Measurements from ENCODE around the gene PEAK1. TPM values are rescaled to one million over a fixed set of nuclear protein-coding genes. Genes with fewer than 3 reads are reported as not detected.
A peak's percentile ranks its signal among the peaks of the same experiment; 100 is the strongest.

Gene PEAK1
- total and polyA plus RNA-seq, 10 of the 15 experiments (the other 5 are each of a cell fraction or from before 2014, with no cell fraction given): 0.62 to 24.2 (median 11.2) TPM

DNA sequence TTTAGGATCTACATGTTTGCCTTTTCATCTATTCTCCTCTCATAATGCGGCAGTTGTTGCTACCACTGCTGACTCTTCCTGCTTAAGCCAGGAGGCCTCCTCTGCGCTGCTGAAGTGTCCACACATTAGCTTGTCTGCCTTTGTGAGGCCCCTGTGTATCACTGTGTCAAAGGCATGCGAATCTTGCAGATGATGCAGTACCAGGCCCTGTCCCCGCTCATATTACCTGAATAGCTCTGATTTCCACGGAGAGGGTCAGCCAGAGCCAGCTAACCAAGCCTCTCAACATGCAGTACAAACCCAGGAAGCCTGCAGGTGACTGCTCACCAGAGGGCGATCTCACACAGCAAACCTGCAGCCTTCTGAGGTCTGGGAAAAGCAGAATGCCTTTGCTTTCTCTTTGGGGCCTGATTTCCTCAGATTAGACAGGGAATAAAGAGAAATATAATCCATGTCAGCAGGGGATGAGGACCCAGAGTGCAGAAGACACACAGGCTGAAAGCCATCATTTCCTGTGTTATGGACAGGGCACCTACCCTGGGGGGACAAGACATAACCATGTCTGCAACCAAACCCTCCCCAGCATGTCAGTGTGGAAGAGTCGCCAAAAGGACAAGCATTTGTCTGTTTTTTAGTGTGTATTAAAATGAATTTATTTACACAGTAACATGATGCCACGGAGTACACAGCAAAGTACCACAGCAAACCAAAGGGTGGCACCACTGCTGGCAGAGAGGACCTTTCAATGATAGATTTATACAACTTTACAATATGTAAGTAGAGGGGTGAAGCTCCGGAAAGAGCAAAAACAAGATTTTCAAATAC, 312.2 kb downstream of the PEAK1 start:
- H3K27me3 ChIP-seq (replicated peaks in 1 of 2; ENCODE audit: control insufficient read depth in 2 of 2, insufficient read depth in 2 of 2, low read length in 1 of 2): no peaks in the 10 kb centered on the region
- no peaks in the 10 kb centered on the region for H3K9me3 ChIP-seq (replicated peaks; ENCODE audit: control insufficient read depth, insufficient read depth, low read length)
- H3K79me2 ChIP-seq (ENCODE audit: control insufficient read depth, insufficient read depth, low read length): no peaks in the 10 kb centered on the region
- ChIA-PET SMC1A (ENCODE audit: uncharacterized antibody, unreplicated experiment) (interaction anchor here (0.6 to 3.9 kb wide), 8 partner anchors 13 to 436 kb away, joined by 3 to 23 read pairs (median 4); no protein-coding TSS in a partner anchor), POLR2A (no interaction called here), RAD21 (ENCODE audit: unreplicated experiment) (interaction anchor here (0.8 to 8.9 kb wide), 11 partner anchors 72 to 435 kb away, joined by 3 to 44 read pairs (median 4); no protein-coding TSS in a partner anchor), CTCF (interaction anchor here (0.7 to 6.3 kb wide), 18 partner anchors 12 to 437 kb away, joined by 3 to 63 read pairs (median 4); no protein-coding TSS in a partner anchor)
- no TSS peak for BruUV-seq (replicated peaks)
- 50% methylated on average over 9 of the region's 9 CpGs for WGBS (ENCODE audit: insufficient coverage, insufficient replicate concordance, low lambda C conversion rate, missing lambda C conversion rate)
- ATAC-seq: peak; percentile 82
- in situ Hi-C loops (cut with MboI) (no loop called here), intact Hi-C loops (cut with micrococcal nuclease; ENCODE audit: unreplicated experiment) (no loop called here)
- H3K4me2 ChIP-seq (ENCODE audit: control insufficient read depth, insufficient read depth): no peak overlapping the region
- no peak overlapping the region for H2AFZ ChIP-seq (ENCODE audit: control insufficient read depth, low read depth, low read length)
- H3K4me1 ChIP-seq (ENCODE audit: control insufficient read depth, insufficient read depth, low read length): no peaks in the 10 kb centered on the region
- FAIRE-seq: peak; percentile 83
- DNase-seq (ENCODE audit: low read depth, low spot score): no peak
- H3K4me3 ChIP-seq: no peak overlapping the region
- H3K27ac ChIP-seq (ENCODE audit: control insufficient read depth, insufficient read depth): no peak overlapping the region
- no peak overlapping the region for H3K9ac ChIP-seq (ENCODE audit: control insufficient read depth, insufficient read depth, low read length)
- H3K36me3 ChIP-seq (ENCODE audit: control insufficient read depth in 2 of 2, insufficient read depth in 2 of 2, low read length in 1 of 2): no peaks in the 10 kb centered on the region
- no peaks in the 10 kb centered on the region for H4K20me1 ChIP-seq (ENCODE audit: control insufficient read depth, insufficient read depth)
- TF ChIP-seq ZNF217 (IDR thresholded peaks at IDR 0.05) (no peak), CHD1 (IDR thresholded peaks at IDR 0.05; ENCODE audit: low read depth, low read length) (no peak), KLF5 (IDR thresholded peaks at IDR 0.05; ENCODE audit: partially characterized antibody) (no peak), RAD51 (IDR thresholded peaks at IDR 0.05) (no peak), NRF1 (conservative IDR thresholded peaks at IDR 0.05; ENCODE audit: low read depth, low read length) (no peak), ZNF24 (IDR thresholded peaks at IDR 0.05) (no peak), NR2C2 (IDR thresholded peaks at IDR 0.05; ENCODE audit: borderline replicate concordance, control insufficient read depth, insufficient read length, low read depth) (no peak), EED (IDR thresholded peaks at IDR 0.05; ENCODE audit: low read depth) (no peak), CBFB (IDR thresholded peaks at IDR 0.05; ENCODE audit: low read depth) (no peak), MXI1 (IDR thresholded peaks at IDR 0.05; ENCODE audit: low read depth, low read length) (no peak), LARP7 (IDR thresholded peaks at IDR 0.05) (no peak), IKZF2 (IDR thresholded peaks at IDR 0.05) (no peak), ATF7 (IDR thresholded peaks at IDR 0.05; ENCODE audit: low read depth) (no peak), ZNF384 (IDR thresholded peaks at IDR 0.05; ENCODE audit: borderline replicate concordance, low read depth, low read length) (no peak), RFX5 (IDR thresholded peaks at IDR 0.05; ENCODE audit: low read depth, low read length) (no peak), YY1 (IDR thresholded peaks at IDR 0.05; ENCODE audit: low read depth, low read length) (peak; percentile 24; the same call in 1 of the 2 replicates), ZZZ3 (IDR thresholded peaks at IDR 0.05; ENCODE audit: control insufficient read depth, insufficient read length, low read depth) (no peak), IRF4 (IDR thresholded peaks at IDR 0.05; ENCODE audit: low read depth, low read length) (no peak), RELA (IDR thresholded peaks at IDR 0.05; ENCODE audit: borderline replicate concordance, partially characterized antibody) (no peak)
- TF ChIP-seq, protein P1, sequence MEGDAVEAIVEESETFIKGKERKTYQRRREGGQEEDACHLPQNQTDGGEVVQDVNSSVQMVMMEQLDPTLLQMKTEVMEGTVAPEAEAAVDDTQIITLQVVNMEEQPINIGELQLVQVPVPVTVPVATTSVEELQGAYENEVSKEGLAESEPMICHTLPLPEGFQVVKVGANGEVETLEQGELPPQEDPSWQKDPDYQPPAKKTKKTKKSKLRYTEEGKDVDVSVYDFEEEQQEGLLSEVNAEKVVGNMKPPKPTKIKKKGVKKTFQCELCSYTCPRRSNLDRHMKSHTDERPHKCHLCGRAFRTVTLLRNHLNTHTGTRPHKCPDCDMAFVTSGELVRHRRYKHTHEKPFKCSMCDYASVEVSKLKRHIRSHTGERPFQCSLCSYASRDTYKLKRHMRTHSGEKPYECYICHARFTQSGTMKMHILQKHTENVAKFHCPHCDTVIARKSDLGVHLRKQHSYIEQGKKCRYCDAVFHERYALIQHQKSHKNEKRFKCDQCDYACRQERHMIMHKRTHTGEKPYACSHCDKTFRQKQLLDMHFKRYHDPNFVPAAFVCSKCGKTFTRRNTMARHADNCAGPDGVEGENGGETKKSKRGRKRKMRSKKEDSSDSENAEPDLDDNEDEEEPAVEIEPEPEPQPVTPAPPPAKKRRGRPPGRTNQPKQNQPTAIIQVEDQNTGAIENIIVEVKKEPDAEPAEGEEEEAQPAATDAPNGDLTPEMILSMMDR (IDR thresholded peaks at IDR 0.05 in 2 of 3, conservative IDR thresholded peaks at IDR 0.05 in 1 of 3; ENCODE audit: control insufficient read depth in 2 of 3, extremely low read depth in 1 of 3, insufficient read depth in 1 of 3, low read depth in 3 of 3, low read length in 3 of 3): peak; percentile 61 to 76 (median 69)
- TF ChIP-seq, protein P2, sequence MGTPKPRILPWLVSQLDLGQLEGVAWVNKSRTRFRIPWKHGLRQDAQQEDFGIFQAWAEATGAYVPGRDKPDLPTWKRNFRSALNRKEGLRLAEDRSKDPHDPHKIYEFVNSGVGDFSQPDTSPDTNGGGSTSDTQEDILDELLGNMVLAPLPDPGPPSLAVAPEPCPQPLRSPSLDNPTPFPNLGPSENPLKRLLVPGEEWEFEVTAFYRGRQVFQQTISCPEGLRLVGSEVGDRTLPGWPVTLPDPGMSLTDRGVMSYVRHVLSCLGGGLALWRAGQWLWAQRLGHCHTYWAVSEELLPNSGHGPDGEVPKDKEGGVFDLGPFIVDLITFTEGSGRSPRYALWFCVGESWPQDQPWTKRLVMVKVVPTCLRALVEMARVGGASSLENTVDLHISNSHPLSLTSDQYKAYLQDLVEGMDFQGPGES (IDR thresholded peaks at IDR 0.05): no peak
- TF ChIP-seq, protein P3, sequence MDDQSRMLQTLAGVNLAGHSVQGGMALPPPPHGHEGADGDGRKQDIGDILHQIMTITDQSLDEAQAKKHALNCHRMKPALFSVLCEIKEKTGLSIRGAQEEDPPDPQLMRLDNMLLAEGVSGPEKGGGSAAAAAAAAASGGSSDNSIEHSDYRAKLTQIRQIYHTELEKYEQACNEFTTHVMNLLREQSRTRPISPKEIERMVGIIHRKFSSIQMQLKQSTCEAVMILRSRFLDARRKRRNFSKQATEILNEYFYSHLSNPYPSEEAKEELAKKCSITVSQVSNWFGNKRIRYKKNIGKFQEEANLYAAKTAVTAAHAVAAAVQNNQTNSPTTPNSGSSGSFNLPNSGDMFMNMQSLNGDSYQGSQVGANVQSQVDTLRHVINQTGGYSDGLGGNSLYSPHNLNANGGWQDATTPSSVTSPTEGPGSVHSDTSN (IDR thresholded peaks at IDR 0.05; ENCODE audit: insufficient replicate concordance, low read depth, low read length): no peak

All from GM12878 (cell line).